UCSD-AML1 (cell line): ENCODE results near the gene USP11.
"Not testable (repeated sequence)": the region's sequence is repeated elsewhere in the genome, so short reads cannot be mapped to it uniquely, and the experiment has no call there.

ENCODE experiments used
- DNase-seq: peaks from one replicate; lab custom pipeline; 2025; ENCODE audit not compliant: unreplicated experiment; lab: John Stamatoyannopoulos, UW

USP11 gene

GRCh38 chrX:47244676-47245075 is 11.9 kb downstream of the USP11 start:
- DNase-seq: no peak

DNA sequence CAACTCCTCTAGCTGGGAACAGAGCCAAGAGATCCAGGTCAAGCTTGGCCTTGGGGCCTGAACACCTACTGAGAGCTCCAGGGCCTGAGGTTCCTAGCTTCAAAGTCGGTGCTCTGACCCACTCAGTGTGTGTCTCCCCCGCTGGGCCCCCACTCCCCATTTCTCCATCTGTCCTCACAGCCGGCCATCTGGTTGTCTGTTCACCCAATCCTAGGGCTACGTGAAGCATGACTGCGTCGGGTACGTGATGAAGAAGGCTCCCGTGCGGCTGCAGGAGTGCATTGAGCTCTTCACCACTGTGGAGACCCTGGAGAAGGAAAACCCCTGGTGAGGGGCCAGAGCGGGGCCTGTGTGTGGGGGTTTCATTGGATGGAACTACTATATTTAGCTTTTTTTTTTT is 12.3 kb downstream of the USP11 start:
- DNase-seq: no peak

DNA sequence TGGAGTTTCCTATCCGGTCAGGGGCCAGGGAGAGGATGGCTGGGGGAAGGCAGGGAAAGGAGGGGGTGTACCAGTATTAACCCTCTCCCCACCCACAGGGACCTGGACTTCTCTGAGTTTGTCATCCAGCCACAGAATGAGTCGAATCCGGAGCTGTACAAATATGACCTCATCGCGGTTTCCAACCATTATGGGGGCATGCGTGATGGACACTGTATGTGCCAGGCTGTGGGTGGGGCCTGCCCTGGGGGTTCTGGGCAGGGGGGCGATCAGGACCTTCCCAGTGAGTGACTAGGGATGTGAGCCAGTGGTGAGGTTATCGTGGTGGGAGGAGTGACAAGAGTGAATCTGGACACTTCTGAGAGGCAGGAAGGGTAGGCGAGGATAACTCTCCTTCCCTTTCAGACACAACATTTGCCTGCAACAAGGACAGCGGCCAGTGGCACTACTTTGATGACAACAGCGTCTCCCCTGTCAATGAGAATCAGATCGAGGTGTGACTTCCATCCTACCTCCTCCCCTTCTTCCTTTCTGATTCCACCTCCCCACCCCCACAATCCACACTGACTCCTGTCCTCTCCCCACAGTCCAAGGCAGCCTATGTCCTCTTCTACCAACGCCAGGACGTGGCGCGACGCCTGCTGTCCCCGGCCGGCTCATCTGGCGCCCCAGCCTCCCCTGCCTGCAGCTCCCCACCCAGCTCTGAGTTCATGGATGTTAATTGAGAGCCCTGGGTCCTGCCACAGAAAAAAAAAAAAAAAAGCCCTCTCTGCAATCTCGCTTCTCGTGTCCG is 14.6 kb downstream of the USP11 start:
- no peak for DNase-seq

GRCh38 chrX:47247999-47248320 is 15.2 kb downstream of the USP11 start:
- DNase-seq: no peak

- no peak for DNase-seq
These were observed 15.8 kb downstream of the USP11 start for GRCh38 chrX:47248576-47248975.

- DNase-seq: no peak
These were observed 17.2 kb downstream of the USP11 start for GRCh38 chrX:47250017-47250347.

DNA sequence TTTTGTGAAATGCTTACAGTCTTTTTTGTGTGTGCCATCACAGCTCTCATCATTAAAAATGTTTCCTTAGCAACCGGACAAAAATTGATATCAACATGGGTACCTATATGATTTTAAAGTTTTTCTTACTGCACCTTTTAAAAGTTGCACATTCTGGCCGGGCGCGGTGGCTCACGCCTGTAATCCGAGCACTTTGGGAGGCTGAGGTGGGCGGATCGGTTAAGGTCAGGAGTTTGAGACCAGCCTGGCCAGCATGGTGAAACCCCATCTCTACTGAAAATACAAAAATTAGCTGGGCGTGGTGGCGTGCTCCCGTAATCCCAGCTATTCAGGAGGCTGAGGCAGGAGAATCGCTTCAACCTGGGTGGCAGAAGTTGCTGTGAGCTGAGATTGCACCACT is 24.8 kb downstream of the USP11 start:
- DNase-seq: not testable (repeated sequence)

GRCh38 chrX:47264483-47265173 is 31.8 kb downstream of the USP11 start:
- no peak for DNase-seq

DNA sequence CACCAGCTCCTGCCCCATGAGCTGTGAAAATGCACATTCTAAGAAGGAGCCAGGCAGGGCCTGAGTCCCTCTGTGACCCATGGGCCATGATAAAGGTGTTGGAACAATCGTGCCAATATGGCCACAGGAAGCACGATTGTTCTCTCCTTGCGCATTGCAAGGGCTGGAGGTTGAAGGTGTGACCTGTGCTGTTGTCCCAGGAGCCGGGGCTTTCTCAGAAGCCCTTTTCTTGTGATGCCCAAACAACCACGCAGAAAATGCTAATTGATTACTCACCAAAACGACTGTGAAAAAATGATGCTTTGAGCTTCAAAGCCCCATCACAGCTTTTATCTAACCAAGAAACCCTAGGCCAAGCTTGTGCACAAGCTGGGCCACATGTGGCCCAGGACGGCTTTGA is 33.8 kb downstream of the USP11 start:
- DNase-seq: no peak

- DNase-seq: no peak
These were observed 39.2 kb downstream of the USP11 start for GRCh38 chrX:47272013-47272408.

DNA sequence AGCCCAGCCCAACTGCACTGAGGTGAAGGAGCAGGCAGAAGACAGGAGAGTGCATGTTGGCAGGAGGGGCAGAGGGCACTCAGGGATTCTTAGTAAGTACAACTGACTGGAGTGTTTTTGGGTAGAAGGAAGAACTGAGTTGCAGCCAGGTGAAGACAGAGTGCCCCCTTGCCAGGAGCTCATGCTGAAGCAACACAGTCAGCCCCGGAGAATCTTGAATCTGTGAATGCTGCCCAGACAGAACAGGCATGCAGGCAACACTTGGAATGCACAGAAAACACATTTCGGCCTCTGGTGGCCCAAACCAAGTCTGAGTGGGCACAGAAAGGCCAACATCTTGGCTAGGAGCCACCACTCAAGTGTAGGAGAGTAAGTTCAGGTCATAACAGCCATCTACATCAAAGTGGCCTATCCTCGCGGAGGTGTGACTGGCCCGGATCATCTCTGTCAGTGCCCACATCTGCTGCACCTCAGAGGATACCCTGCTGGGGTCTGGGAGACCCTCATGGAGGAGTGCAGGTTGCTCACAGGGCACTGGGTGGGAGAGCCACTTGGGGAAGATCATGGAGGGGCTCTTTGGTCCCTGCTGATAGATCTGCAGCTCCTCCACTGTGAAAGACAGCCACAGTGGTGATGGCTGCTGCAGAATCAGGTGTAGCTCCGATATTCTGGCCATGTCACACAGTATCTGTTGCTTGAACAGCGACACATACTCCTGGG is 40.4 kb downstream of the USP11 start:
- no peak for DNase-seq

- no peak for DNase-seq
These were observed 45.9 kb downstream of the USP11 start for GRCh38 chrX:47278691-47279090.

- no peak for DNase-seq
These were observed 50.4 kb downstream of the USP11 start for GRCh38 chrX:47283015-47283771.

DNA sequence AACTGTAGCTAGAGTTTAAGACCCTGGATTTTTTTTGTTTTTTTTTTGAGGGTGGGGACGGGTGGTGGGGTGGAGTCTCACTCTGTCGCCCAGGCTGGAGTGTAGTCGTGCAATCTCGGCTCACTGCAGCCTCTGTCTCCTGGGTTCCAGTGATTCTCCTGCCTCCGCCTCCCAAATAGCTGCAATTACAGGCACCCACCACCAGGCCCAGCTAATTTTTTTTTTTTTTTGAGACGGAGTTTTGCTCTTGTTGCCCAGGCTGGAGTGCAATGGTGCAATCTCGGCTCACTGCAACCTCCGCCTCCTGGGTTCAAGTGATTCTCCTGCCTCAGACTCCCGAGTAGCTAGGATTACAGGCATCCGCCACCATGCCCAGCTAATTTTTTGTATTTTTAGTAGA is 51.8 kb downstream of the USP11 start:
- not testable (repeated sequence) for DNase-seq

GRCh38 chrX:47285836-47286320 is 53.1 kb downstream of the USP11 start:
- DNase-seq: no peak

DNA sequence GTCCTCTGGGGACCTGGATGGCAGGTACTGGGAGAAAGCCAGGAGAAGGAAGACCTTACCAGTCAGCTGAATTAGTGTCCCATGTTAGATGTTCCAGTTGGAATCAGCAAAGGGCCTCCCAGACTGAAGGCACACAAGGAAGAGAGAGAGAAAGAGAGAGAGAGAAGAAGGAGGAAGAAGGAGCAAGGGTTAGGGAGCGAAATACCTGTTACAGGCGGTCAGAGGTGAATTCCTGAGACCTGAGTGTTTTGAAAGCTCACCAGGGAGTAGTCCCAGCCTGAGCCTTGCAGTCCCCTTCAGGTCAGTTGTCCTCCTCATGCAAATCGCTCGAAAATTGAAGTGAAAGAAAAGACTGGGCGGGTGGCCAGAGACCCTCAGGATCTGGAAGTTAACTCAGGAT is 60.3 kb downstream of the USP11 start:
- DNase-seq: no peak

DNA sequence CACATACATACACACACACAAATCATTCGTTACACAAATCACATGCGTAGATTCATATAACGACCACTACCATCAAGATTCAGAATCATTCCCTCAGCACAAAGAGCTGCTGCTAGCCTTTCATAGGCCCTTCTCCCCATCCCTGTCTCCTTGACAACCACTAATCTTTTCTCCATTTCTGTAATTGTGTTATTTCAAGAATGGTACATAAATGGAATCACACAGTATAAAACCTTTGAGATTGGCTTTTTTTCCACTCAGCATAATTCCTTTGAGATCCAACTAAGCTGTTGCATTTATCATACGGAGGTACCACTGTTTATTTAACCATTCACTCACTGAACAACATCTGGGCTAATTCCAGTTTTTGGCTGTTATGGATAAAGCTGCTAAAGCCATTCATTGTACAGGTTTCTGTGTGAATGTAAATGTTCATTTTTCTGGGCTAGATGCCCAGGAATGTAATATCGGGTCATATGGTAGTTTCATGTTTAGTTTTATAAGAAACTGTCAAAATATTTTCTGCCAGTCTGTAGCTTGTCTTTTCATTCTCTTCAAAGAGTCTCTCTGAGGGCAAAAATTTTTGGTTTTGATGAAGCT is 64.1 kb downstream of the USP11 start:
- DNase-seq: no peak

- DNase-seq: no peak
These were observed 65.1 kb downstream of the USP11 start for GRCh38 chrX:47297874-47298273.
